ENCODE results near the gene SPHKAP. TPM values are rescaled to one million over a fixed set of nuclear protein-coding genes. Genes with fewer than 3 reads are reported as not detected.

SPHKAP gene
- total RNA-seq, 1 donor from 2014 or later, result 0.51 TPM

- no peak for DNase-seq (ENCODE audit: extremely low spot score, unreplicated experiment)
- Mint-ChIP-seq H3K27ac (no peak overlapping the region), H3K36me3 (no peaks in the 10 kb centered on the region), H3K4me1 (ENCODE audit: unreplicated experiment) (no peaks in the 10 kb centered on the region), H3K4me3 (no peak overlapping the region), H3K27me3 (no peaks in the 10 kb centered on the region), H3K9me3 (no peaks in the 10 kb centered on the region)
- TF ChIP-seq CTCF (conservative IDR thresholded peaks at IDR 0.05), result no peak
Measured at GRCh38 chr2:227990937-227991336, 190.6 kb downstream of the SPHKAP start.

- no peak for TF ChIP-seq CTCF (conservative IDR thresholded peaks at IDR 0.05)
- Mint-ChIP-seq H3K9me3 (no peaks in the 10 kb centered on the region), H3K27me3 (no peaks in the 10 kb centered on the region), H3K36me3 (no peaks in the 10 kb centered on the region), H3K27ac (no peak overlapping the region), H3K4me3 (no peak overlapping the region), H3K4me1 (ENCODE audit: unreplicated experiment) (no peaks in the 10 kb centered on the region)
- DNase-seq (ENCODE audit: extremely low spot score, unreplicated experiment), result no peak
Measured at GRCh38 chr2:227973241-227973640, 208.2 kb downstream of the SPHKAP start.

- H3K27ac Mint-ChIP-seq, result no peak overlapping the region
- H3K4me1 Mint-ChIP-seq (ENCODE audit: unreplicated experiment), result no peaks in the 10 kb centered on the region
- no peak for TF ChIP-seq CTCF (conservative IDR thresholded peaks at IDR 0.05)
- no peak overlapping the region for H3K4me3 Mint-ChIP-seq
- DNase-seq (ENCODE audit: extremely low spot score, unreplicated experiment), result no peak
- H3K36me3 Mint-ChIP-seq, result no peaks in the 10 kb centered on the region
- H3K9me3 Mint-ChIP-seq, result no peaks in the 10 kb centered on the region
- H3K27me3 Mint-ChIP-seq, result no peaks in the 10 kb centered on the region
Measured at GRCh38 chr2:227971619-227972230, 209.8 kb downstream of the SPHKAP start.

- H3K27me3 Mint-ChIP-seq, result no peaks in the 10 kb centered on the region
- no peaks in the 10 kb centered on the region for H3K4me1 Mint-ChIP-seq (ENCODE audit: unreplicated experiment)
- H3K27ac Mint-ChIP-seq, result no peak overlapping the region
- TF ChIP-seq CTCF (conservative IDR thresholded peaks at IDR 0.05), result no peak
- H3K36me3 Mint-ChIP-seq, result no peaks in the 10 kb centered on the region
- H3K9me3 Mint-ChIP-seq, result no peaks in the 10 kb centered on the region
- no peak for DNase-seq (ENCODE audit: extremely low spot score, unreplicated experiment)
- H3K4me3 Mint-ChIP-seq, result no peak overlapping the region
Measured at GRCh38 chr2:227960317-227960716, 221.2 kb downstream of the SPHKAP start.

GRCh38 chr2:227942965-227943364 lies 238.5 kb downstream of the SPHKAP start:
- DNase-seq (ENCODE audit: extremely low spot score, unreplicated experiment), result no peak
- Mint-ChIP-seq H3K27me3 (peaks cover 10% of the 10 kb centered on the region), H3K4me1 (ENCODE audit: unreplicated experiment) (no peaks in the 10 kb centered on the region), H3K4me3 (no peak overlapping the region), H3K36me3 (no peaks in the 10 kb centered on the region), H3K9me3 (no peaks in the 10 kb centered on the region), H3K27ac (no peak overlapping the region)
- TF ChIP-seq CTCF (conservative IDR thresholded peaks at IDR 0.05), result no peak

- Mint-ChIP-seq H3K4me3 (no peak overlapping the region), H3K36me3 (no peaks in the 10 kb centered on the region), H3K4me1 (ENCODE audit: unreplicated experiment) (no peaks in the 10 kb centered on the region), H3K27ac (no peak overlapping the region), H3K9me3 (no peaks in the 10 kb centered on the region), H3K27me3 (peaks cover 10% of the 10 kb centered on the region)
- no peak for TF ChIP-seq CTCF (conservative IDR thresholded peaks at IDR 0.05)
- no peak for DNase-seq (ENCODE audit: extremely low spot score, unreplicated experiment)
Measured at GRCh38 chr2:227942021-227942420, 239.5 kb downstream of the SPHKAP start.

All from type B pancreatic cell (in vitro differentiated cells).